Placental epithelial cell (primary cell): Measurements from ENCODE around the gene ALAS2. TPM values are rescaled to one million over a fixed set of nuclear protein-coding genes. Genes with fewer than 3 reads are reported as not detected.

Source experiments
- total RNA-seq: library from RNA; depleted of rRNA; stranded (reverse); fragments of >200 nt; gene quantifications from 2 replicates; pipeline ENCODE4 v1.2.3, GENCODE V29; 2012

The ALAS2 gene
- not detected in 2 replicates for total RNA-seq

GRCh38 chrX:55030271-55031205, at the start of gene ALAS2:
Gene ALAS2, minus strand, starts transcription at chrX:55030977. Its CDS starts 4,977 bp downstream, at chrX:55026000.

GRCh38 chrX:55074851-55075467, 44.2 kb upstream of the ALAS2 start, which contains the start of gene PAGE2B:
Gene PAGE2B, plus strand, starts transcription at chrX:55075030. Its CDS starts 1,012 bp downstream, at chrX:55076042.

GRCh38 chrX:54999717-55000598, 30.8 kb downstream of the ALAS2 start, which contains the start of gene APEX2:
Gene APEX2, plus strand, starts transcription at chrX:55000363. Its CDS starts 60 bp downstream, at chrX:55000423.

GRCh38 chrX:54994099-54994498, 36.7 kb downstream of the ALAS2 start, which contains the start of gene PFKFB1:
Gene PFKFB1, minus strand, starts transcription at chrX:54994188. Its CDS starts 181 bp downstream, at chrX:54994007.

Other genes with a start within 250 kb of the ALAS2 start
- gene ITIH6, start 232.7 kb downstream of the ALAS2 start, total RNA-seq, result not detected in 2 replicates
- 460 and 481 TPM in 2 replicates for gene MAGED2, start 223.2 kb downstream of the ALAS2 start, total RNA-seq
- 37.3 and 39.3 TPM in 2 replicates for gene TRO, start 110.2 kb downstream of the ALAS2 start, total RNA-seq
- 0.22 and 0.39 TPM in 2 replicates for gene PFKFB1, start 36.8 kb downstream of the ALAS2 start, total RNA-seq
- gene APEX2, start 30.6 kb downstream of the ALAS2 start, total RNA-seq, result 11.8 and 17.5 TPM in 2 replicates
- not detected in 2 replicates for gene PAGE2B, start 44.1 kb upstream of the ALAS2 start, total RNA-seq
- gene PAGE2, start 58.0 kb upstream of the ALAS2 start, total RNA-seq, result not detected in 2 replicates
- gene PAGE5, start 189.4 kb upstream of the ALAS2 start, total RNA-seq, result not detected in 2 replicates
- gene PAGE3, start 233.9 kb upstream of the ALAS2 start, total RNA-seq, result not detected in 2 replicates